Measurements from ENCODE around the gene PPP1R1B. TPM values are rescaled to one million over a fixed set of nuclear protein-coding genes. Genes with fewer than 3 reads are reported as not detected.

Gene PPP1R1B
- total RNA-seq = 0.66 TPM in 1 of 2 replicates, not detected in the other

GRCh38 chr17:39626171-39627046 is at the start of gene PPP1R1B:
Gene PPP1R1B, plus strand, starts transcription at chr17:39626952. Its CDS starts 441 bp downstream, at chr17:39627393.

DNA sequence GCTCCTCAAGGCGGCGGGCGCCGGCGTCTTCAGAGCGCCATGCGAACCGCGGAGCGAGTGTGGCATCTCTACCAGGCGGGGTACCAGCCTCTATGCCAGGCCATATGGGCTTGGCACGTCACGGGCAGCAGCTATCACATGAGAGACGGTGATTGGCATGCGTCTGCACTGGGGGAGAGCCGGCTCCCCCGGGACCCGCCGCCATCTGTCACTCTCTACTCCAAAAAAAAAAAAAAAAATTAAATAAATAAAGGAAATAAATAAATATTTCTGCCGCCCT is 19.0 kb upstream of the PPP1R1B start, which contains the start of gene NEUROD2:
Gene NEUROD2, minus strand, starts transcription at position 70 of the 280 bp plus-strand sequence. CDS start 1,321 bp downstream, outside the sequence.

GRCh38 chr17:39636927-39637736 is 10.4 kb downstream of the PPP1R1B start, which contains the start of gene STARD3:
Gene STARD3, plus strand, starts transcription at chr17:39637144. Its CDS starts 16,388 bp downstream, at chr17:39653532.

GRCh38 chr17:39664581-39665561 is 38.1 kb downstream of the PPP1R1B start, which contains the start of gene TCAP:
Gene TCAP, plus strand, starts transcription at chr17:39665349. Its CDS starts 11 bp downstream, at chr17:39665360.

GRCh38 chr17:39667945-39668924 is 41.5 kb downstream of the PPP1R1B start, which contains the start of gene PNMT:
Gene PNMT, plus strand, starts transcription at chr17:39668453. Its CDS starts 23 bp downstream, at chr17:39668476.

Other genes with a start within 250 kb of the PPP1R1B start
- gene FBXL20, start 225.3 kb upstream of the PPP1R1B start, total RNA-seq = 11.4 and 13.5 TPM in 2 replicates
- gene MED1, start 175.7 kb upstream of the PPP1R1B start, total RNA-seq = 23.2 and 23.7 TPM in 2 replicates
- 25.8 and 30.5 TPM in 2 replicates for gene CDK12, start 165.5 kb upstream of the PPP1R1B start, total RNA-seq
- gene NEUROD2, start 19.0 kb upstream of the PPP1R1B start, total RNA-seq = not detected in 2 replicates
- 32.3 and 52.9 TPM in 2 replicates for gene STARD3, start 10.2 kb downstream of the PPP1R1B start, total RNA-seq
- gene TCAP, start 38.4 kb downstream of the PPP1R1B start, total RNA-seq = 0.29 and 0.50 TPM in 2 replicates
- gene PNMT, start 41.5 kb downstream of the PPP1R1B start, total RNA-seq = 0.17 TPM in 1 of 2 replicates, not detected in the other
- gene PGAP3, start 61.1 kb downstream of the PPP1R1B start, total RNA-seq = 13.2 and 20.2 TPM in 2 replicates
- 37.1 and 50.3 TPM in 2 replicates for gene ERBB2, start 73.1 kb downstream of the PPP1R1B start, total RNA-seq
- gene MIEN1, start 103.6 kb downstream of the PPP1R1B start, total RNA-seq = 21.4 and 21.8 TPM in 2 replicates
- gene GRB7, start 111.0 kb downstream of the PPP1R1B start, total RNA-seq = 0.17 and 0.44 TPM in 2 replicates
- 0.33 TPM in 1 of 2 replicates, not detected in the other for gene IKZF3, start 237.4 kb downstream of the PPP1R1B start, total RNA-seq
- not detected in 2 replicates for gene ZPBP2, start 241.2 kb downstream of the PPP1R1B start, total RNA-seq

Data from smooth muscle cell of trachea (primary cell).